ENCODE results near the gene PDE4B.
A peak's percentile ranks its signal among the peaks of the same experiment; 100 is the strongest.
"Not testable (repeated sequence)": the region's sequence is repeated elsewhere in the genome, so short reads cannot be mapped to it uniquely, and the experiment has no call there.

The PDE4B gene

GRCh38 chr1:66312271-66312990, 519.7 kb downstream of the PDE4B start:
- no peak for DNase-seq (ENCODE audit: low read depth)

GRCh38 chr1:66313429-66313828, 520.7 kb downstream of the PDE4B start:
- DNase-seq (ENCODE audit: low read depth): no peak

GRCh38 chr1:66315671-66316070, 523.0 kb downstream of the PDE4B start:
- DNase-seq (ENCODE audit: low read depth): no peak

GRCh38 chr1:66316464-66317247, 524.0 kb downstream of the PDE4B start:
- DNase-seq (ENCODE audit: low read depth): no peak

- DNase-seq (ENCODE audit: low read depth): no peak
These were observed 524.5 kb downstream of the PDE4B start for GRCh38 chr1:66317248-66317515.

GRCh38 chr1:66320231-66320630, 527.5 kb downstream of the PDE4B start:
- no peak for DNase-seq (ENCODE audit: low read depth)

- not testable (repeated sequence) for DNase-seq (ENCODE audit: low read depth)
These were observed 529.8 kb downstream of the PDE4B start for GRCh38 chr1:66322462-66322861.

GRCh38 chr1:66323958-66324625, 531.4 kb downstream of the PDE4B start:
- DNase-seq (ENCODE audit: low read depth): no peak

- no peak for DNase-seq (ENCODE audit: low read depth)
These were observed 533.1 kb downstream of the PDE4B start for GRCh38 chr1:66325594-66326380.

- no peak for DNase-seq (ENCODE audit: low read depth)
These were observed 534.2 kb downstream of the PDE4B start for GRCh38 chr1:66326867-66327266.

- no peak for DNase-seq (ENCODE audit: low read depth)
These were observed 534.9 kb downstream of the PDE4B start for GRCh38 chr1:66327588-66327987.

- no peak for DNase-seq (ENCODE audit: low read depth)
These were observed 536.2 kb downstream of the PDE4B start for GRCh38 chr1:66328896-66329295.

- no peak for DNase-seq (ENCODE audit: low read depth)
These were observed 538.0 kb downstream of the PDE4B start for GRCh38 chr1:66330722-66331141.

GRCh38 chr1:66331658-66332547, 539.2 kb downstream of the PDE4B start:
- peak; percentile 9 for DNase-seq (ENCODE audit: low read depth)

- no peak for DNase-seq (ENCODE audit: low read depth)
These were observed 539.8 kb downstream of the PDE4B start for GRCh38 chr1:66332548-66332901.

- no peak for DNase-seq (ENCODE audit: low read depth)
These were observed 540.9 kb downstream of the PDE4B start for GRCh38 chr1:66333466-66334199.

- DNase-seq (ENCODE audit: low read depth): no peak
These were observed 541.6 kb downstream of the PDE4B start for GRCh38 chr1:66334318-66334717.

- no peak for DNase-seq (ENCODE audit: low read depth)
These were observed 542.4 kb downstream of the PDE4B start for GRCh38 chr1:66335125-66335524.

- peak; percentile 22 for DNase-seq (ENCODE audit: low read depth)
These were observed 543.4 kb downstream of the PDE4B start for GRCh38 chr1:66335859-66336640.

GRCh38 chr1:66336641-66336990, 543.9 kb downstream of the PDE4B start:
- DNase-seq (ENCODE audit: low read depth): no peak
